A673 (cell line): Measurements from ENCODE around the gene TLE4.

ENCODE experiments used
- EZH2 ChIP-seq: fragments of 200-600 bp; sonication (generic); IDR thresholded peaks from 2 replicates; pipeline ENCODE4 v1.6.1; 2017; ENCODE audit warnings: borderline replicate concordance, low read depth, mild to moderate bottlenecking, mixed read lengths, antibody characterized with exemption, low read length; ENCODE audit not compliant: poor library complexity, severe bottlenecking
- TF ChIP-seq, protein P1 (sequence below): fragments of 300-800, 200-600 bp; sonication (generic); conservative IDR thresholded peaks from 2 replicates; pipeline ENCODE4 v1.5.1; 2017; ENCODE audit warnings: low read depth, mild to moderate bottlenecking, antibody characterized with exemption, low read length, moderate library complexity, mixed read lengths

DNA sequence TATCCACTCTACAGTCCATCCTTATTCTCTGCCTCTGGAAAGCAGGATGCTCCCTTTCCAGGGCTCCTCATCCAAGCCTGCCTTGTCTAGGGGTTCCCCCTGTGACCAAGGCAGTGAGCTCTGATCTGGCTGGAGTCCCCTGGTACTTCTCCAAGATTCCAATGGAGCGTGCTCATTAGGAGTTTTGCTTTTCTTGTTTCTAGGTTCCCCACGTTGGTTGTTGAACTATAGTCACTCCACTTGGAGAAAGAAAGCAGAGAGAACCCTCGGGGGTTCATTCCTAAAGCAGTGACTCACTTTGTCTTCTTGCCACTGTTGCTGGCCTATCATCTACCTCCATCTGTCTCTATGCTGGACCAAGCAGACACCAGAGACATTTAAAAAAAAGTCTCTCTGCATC is 192.6 kb downstream of the TLE4 start:
- TF ChIP-seq, protein P1, sequence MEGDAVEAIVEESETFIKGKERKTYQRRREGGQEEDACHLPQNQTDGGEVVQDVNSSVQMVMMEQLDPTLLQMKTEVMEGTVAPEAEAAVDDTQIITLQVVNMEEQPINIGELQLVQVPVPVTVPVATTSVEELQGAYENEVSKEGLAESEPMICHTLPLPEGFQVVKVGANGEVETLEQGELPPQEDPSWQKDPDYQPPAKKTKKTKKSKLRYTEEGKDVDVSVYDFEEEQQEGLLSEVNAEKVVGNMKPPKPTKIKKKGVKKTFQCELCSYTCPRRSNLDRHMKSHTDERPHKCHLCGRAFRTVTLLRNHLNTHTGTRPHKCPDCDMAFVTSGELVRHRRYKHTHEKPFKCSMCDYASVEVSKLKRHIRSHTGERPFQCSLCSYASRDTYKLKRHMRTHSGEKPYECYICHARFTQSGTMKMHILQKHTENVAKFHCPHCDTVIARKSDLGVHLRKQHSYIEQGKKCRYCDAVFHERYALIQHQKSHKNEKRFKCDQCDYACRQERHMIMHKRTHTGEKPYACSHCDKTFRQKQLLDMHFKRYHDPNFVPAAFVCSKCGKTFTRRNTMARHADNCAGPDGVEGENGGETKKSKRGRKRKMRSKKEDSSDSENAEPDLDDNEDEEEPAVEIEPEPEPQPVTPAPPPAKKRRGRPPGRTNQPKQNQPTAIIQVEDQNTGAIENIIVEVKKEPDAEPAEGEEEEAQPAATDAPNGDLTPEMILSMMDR, result no peak
- TF ChIP-seq EZH2, result no peak
